ENCODE measurements around the gene OGFOD1.

Gene OGFOD1

DNA sequence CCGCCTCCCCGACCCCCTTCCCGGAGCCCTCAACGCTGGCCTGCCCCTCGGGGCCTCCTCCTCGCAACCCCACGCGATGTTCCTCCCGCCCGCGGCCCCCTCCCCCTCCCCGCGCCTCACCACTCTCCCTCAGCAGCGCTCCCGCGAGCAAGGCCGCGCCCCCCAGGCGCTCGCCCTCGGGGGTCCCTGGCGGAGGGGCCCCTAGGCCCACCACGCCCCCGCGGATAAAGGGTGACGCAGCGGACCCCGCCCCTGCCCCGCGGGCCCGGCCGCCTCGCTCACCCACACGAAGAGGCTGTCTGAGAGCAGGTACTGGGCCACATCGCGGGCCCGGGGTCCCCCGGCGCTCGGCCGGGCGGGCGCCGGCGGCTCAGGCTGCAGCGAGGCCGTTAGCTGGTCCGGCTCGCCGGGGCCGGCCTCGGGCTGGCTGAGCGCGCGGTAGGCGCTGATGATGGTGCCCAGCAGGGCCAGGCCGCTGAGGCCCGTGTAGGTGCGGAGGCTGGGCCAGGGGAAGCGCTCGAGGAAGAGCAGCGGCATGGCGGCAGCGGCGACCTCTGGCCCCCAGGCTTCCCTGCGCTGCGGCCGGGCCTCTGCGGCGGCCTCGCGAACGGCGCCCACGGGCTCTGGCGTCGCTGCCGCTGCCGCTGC, 26.4 kb upstream of the OGFOD1 start:
- DNase-seq (ENCODE audit: low read depth) = no peak

DNA sequence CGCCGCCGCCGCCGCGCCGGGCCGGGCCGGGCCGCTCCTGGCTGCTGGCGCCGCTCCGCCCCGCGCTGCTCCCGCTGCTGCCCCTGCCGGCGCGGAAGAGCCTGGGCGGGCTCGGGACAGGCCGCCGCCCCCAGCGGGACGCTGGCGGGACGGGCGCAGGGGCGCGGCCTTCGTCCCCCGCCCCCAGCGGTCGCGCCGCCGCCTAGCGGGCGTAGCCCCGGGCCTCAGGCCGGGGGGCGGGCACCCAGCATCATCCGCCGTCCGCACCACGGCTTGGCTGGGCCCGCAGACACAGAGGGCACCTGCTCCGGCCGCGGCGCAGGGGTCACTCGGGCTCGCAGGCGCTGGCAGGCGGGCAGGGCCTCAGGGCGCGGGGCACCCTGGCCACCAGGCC, 25.9 kb upstream of the OGFOD1 start, which contains the start of gene AMFR:
Gene AMFR (minus strand): TSS at position 107 of the 394 bp plus-strand sequence. CDS start 218 bp downstream, outside the sequence.
- DNase-seq (ENCODE audit: low read depth) = peak; percentile 38
- H3K4me3 ChIP-seq (ENCODE audit: low read depth, low read length) = peak within 1 kb of the TSS; percentile 67

More for the DNA sequence above, 26.4 kb upstream of the OGFOD1 start:
- H3K4me3 ChIP-seq (ENCODE audit: low read depth, low read length) = peak overlapping the region; percentile 67

DNA sequence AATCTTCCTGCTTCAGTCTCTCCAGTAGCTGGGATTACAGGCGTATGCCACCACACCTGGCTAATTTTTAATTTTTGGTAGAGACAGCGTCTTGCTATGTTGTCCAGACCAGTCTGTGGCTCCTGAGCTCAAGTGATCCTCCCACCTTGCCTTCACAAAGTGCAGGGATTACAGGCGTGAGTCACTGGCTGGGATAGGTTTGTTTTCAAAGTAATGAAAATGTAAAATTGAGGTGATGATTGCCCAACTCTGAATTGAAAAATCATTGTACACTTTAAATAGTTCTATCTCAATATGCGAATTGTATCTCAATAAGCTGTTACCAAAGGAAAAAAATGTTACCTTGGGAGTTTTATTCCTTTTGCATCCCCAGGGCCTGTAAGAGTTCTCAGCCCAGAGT, 24.8 kb upstream of the OGFOD1 start:
- DNase-seq (ENCODE audit: low read depth) = no peak
- H3K4me3 ChIP-seq (ENCODE audit: low read depth, low read length) = no peak overlapping the region

GRCh38 chr16:56428091-56428490, 23.3 kb upstream of the OGFOD1 start:
- H3K4me3 ChIP-seq (ENCODE audit: low read depth, low read length) = no peak overlapping the region
- no peak for DNase-seq (ENCODE audit: low read depth)

- no peak for DNase-seq (ENCODE audit: low read depth)
- H3K4me3 ChIP-seq (ENCODE audit: low read depth, low read length) = no peak overlapping the region
Measured at GRCh38 chr16:56436258-56436657, 15.1 kb upstream of the OGFOD1 start.

DNA sequence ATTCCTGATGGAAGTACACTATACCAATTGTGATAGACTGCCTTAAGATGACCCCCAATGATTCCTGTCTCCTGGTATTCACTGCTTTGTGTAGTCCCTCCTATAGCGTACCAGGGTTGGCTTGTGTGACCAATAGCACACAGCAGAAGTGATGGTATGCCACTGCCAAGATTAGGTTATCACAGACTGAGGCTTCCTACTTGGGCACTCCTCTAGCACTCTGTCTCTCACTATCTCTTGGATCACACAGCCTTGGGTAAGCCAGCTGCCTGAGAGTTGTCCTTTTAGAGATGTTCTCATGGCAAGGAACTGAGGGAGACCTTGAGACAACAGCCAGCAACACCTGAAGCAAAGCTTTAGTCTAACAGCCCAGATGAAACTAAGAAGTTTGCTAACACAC, 13.3 kb upstream of the OGFOD1 start:
- no peak overlapping the region for H3K4me3 ChIP-seq (ENCODE audit: low read depth, low read length)
- DNase-seq (ENCODE audit: low read depth) = no peak

DNA sequence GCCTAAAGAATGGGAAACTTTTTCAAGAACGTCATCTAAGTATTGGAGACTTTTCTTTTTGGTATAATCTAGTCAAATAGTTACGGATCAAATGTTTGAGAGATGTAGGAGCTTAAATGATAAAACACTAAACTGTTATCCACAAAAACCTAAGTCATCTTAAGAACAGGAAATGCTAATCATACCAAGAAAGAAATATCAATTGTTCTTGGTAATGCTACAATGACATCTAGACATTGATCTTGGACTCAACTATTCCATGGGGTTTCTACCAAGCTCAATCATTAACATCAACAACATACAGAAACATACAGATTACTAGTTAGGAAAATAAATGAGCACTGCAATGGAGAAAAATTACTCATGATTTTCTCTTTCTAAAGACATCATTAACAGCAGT, 4.1 kb upstream of the OGFOD1 start:
- DNase-seq (ENCODE audit: low read depth) = no peak
- H3K4me3 ChIP-seq (ENCODE audit: low read depth, low read length) = no peak overlapping the region

- DNase-seq (ENCODE audit: low read depth) = no peak
- no peak overlapping the region for H3K4me3 ChIP-seq (ENCODE audit: low read depth, low read length)
Measured at GRCh38 chr16:56448005-56448404, 3.3 kb upstream of the OGFOD1 start.

GRCh38 chr16:56450275-56450985, 924 bp upstream of the OGFOD1 start:
- H3K4me3 ChIP-seq (ENCODE audit: low read depth, low read length) = peak overlapping the region; percentile 86
- no peak for DNase-seq (ENCODE audit: low read depth)

- peak; percentile 2 for DNase-seq (ENCODE audit: low read depth)
- H3K4me3 ChIP-seq (ENCODE audit: low read depth, low read length) = peak overlapping the region; percentile 86
Measured at GRCh38 chr16:56451753-56452689, 667 bp downstream of the OGFOD1 start.

GRCh38 chr16:56457927-56458470, 6.6 kb downstream of the OGFOD1 start:
- H3K4me3 ChIP-seq (ENCODE audit: low read depth, low read length) = no peak overlapping the region
- no peak for DNase-seq (ENCODE audit: low read depth)

- H3K4me3 ChIP-seq (ENCODE audit: low read depth, low read length) = no peak overlapping the region
- no peak for DNase-seq (ENCODE audit: low read depth)
Measured at GRCh38 chr16:56460101-56460500, 8.7 kb downstream of the OGFOD1 start.

GRCh38 chr16:56462064-56462796, 10.9 kb downstream of the OGFOD1 start:
- DNase-seq (ENCODE audit: low read depth) = no peak
- H3K4me3 ChIP-seq (ENCODE audit: low read depth, low read length) = no peak overlapping the region

DNA sequence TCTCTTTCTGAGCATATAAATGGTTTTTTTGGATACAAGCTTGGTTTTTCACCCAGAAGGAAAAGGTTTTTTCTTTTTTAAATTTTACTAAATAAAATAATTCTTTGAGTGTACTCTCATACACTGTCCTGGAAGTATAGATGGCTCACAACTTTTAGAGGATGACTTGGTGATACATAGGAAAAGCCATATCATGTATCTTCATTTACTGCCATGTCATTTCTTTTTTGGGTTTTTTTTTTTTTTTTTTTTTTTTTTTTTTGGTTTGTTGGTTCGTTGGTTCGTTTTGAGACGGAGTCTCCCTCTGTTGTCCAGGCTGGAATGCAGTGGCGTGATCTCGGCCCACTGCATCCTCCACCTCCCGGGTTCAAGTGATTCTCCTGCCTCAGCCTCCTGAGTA, 11.8 kb downstream of the OGFOD1 start:
- DNase-seq (ENCODE audit: low read depth) = no peak
- H3K4me3 ChIP-seq (ENCODE audit: low read depth, low read length) = no peak overlapping the region

DNA sequence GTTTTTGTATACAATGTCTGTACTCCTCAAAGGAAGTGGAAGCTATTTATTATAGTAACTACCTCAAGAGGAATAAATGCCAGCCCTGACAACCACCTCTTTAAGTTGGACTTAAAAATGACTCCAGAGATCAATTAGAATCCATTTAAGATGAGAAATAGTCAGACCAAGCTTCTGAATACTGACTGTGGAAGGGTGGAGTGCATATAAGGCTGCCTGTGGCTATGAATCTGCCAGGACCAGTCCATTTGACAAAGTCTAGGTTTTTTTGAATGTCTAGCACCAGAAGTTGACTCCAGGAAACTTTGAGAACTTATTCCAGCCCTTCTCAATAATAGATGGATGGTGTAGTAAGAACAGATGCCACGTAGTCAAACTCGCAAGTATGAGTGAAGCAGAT, 15.0 kb downstream of the OGFOD1 start:
- H3K4me3 ChIP-seq (ENCODE audit: low read depth, low read length) = no peak overlapping the region
- DNase-seq (ENCODE audit: low read depth) = no peak

DNA sequence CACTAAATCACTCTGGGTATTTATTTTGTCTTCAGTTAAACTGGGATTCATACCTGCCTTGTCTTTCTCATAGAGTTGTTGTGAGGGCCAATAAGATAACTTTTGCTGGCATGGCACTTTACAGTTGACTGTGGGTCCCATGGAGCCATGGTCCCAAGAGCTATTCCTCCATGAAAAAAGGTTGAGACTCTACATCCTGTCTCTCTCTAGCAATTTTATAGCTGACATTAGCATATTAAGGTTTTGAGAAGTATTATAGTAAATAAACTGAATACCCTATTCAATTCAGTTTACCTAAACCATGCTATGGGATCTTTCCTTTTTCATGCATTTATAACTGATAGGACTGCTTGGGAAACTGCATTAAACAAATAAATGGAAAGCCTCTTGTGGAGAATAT, 17.4 kb downstream of the OGFOD1 start:
- no peak for DNase-seq (ENCODE audit: low read depth)

DNA sequence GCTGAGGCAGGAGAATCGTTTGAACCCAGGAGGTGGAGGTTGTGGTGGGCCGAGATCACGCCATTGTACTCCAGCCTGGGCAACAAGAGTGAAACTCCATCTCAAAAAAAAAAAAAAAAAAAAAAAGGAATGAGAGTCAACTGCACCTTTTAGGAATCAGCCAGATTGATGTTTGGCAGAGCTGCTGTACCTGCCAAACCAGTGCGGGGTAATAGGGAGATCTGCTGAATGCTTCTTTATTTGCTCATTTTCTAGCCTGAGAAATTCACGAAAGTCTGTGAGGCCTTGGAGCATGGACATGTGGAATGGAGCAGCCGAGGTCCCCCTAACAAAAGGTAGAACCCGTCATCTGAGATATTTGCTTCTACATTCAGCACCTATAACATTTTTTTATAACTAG, 18.4 kb downstream of the OGFOD1 start:
- no peak for DNase-seq (ENCODE audit: low read depth)

More for the DNA sequence above, 17.4 kb downstream of the OGFOD1 start:
- H3K4me3 ChIP-seq (ENCODE audit: low read depth, low read length) = no peak overlapping the region

DNA sequence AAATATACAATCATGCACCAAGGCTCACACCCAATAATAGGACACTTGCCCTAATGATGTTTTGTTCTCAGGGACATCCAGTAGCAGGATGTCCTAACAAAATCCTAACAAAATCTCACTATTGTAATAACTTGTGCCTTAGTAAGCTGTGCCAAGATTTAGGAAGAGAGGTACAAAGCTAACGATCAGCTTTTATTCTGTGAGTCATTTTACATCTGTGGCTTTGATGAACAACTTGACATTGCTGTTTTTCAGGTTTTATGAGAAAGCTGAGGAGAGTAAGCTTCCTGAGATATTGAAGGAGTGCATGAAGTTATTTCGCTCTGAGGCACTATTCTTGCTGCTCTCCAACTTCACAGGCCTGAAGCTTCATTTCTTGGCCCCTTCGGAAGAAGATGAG, 18.9 kb downstream of the OGFOD1 start:
- H3K4me3 ChIP-seq (ENCODE audit: low read depth, low read length) = no peak overlapping the region
- no peak for DNase-seq (ENCODE audit: low read depth)

More for the DNA sequence above, 18.4 kb downstream of the OGFOD1 start:
- no peak overlapping the region for H3K4me3 ChIP-seq (ENCODE audit: low read depth, low read length)

DNA sequence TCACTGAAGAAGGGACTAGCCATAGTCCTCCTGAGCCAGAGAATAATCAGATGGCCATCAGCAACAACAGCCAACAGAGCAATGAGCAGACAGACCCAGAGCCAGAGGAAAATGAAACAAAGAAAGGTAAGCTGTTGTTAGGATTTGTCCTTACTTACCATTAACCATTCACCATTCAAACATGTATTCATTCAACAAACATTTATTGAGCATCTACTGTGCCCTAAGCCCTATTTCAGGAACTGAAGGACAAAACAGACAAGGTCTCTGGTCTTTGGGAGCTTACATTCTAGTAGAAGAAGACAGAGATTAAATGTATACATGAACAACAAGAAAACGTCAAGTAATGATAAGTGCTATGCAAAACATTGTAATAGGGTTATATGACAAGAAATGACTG, 19.3 kb downstream of the OGFOD1 start:
- DNase-seq (ENCODE audit: low read depth) = no peak
- no peak overlapping the region for H3K4me3 ChIP-seq (ENCODE audit: low read depth, low read length)

Measured in skeletal muscle cell (primary cell).